Erythroblast (primary cell): ENCODE results near the gene ANKRD13C.

Experiments
- GATA1 ChIP-seq: IDR thresholded peaks from 2 replicates; pipeline ENCODE4 v1.6.1; 2011; ENCODE audit warnings: low read depth, mild to moderate bottlenecking, control low read depth, low read length, moderate library complexity
- POLR2A ChIP-seq: IDR thresholded peaks from 2 replicates; pipeline ENCODE4 v1.6.1; 2011; ENCODE audit warnings: mild to moderate bottlenecking, low read length

DNA sequence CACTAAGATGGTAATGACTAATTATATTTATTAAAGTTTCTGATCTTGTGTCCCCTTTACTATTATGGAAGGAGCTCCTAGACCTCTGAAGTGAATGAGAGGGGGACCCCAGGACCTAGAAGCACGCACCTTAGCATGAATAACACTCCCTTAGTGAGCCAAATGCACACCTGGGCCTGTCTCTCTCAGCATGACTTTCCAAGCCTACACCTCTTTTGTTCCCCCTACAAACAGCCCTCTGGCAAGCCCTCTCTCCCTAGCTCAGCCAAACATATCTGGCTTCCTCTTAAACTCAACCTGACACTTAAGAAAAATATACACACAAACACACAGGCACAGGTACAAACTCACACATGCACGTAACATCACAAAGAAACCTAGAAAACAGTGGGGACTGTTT is 49.2 kb upstream of the ANKRD13C start:
- TF ChIP-seq POLR2A (no peak), GATA1 (no peak)
